GM12878 (cell line): ENCODE results near the gene MAGI3. TPM values are rescaled to one million over a fixed set of nuclear protein-coding genes. Genes with fewer than 3 reads are reported as not detected.

Experiments
- ATAC-seq: fragments of 200-7000 bp; cut with Tn5 transposase; 3 replicates; pipeline ENCODE4 v1.9.1; 2020; ENCODE audit warnings: mild to moderate bottlenecking, moderate library complexity
- BruUV-seq: library from RNA; stranded (reverse); fragments of 400-500 nt; replicated peaks from 2 replicates; lab custom pipeline; 2021; lab: Mats Ljungman, UMichigan
- CTCF ChIA-PET: fragments of 300-600 bp; sonication (Branson Sonifier 250); formaldehyde crosslinking; extraction: SDS; loops from one replicate; lab custom pipeline; 2021; ENCODE audit warnings: inconsistent platforms; lab: Yijun Ruan, JAX
- POLR2A ChIA-PET: fragments of 350-600 bp; formaldehyde crosslinking; extraction: SDS; loops from one replicate; lab custom pipeline; 2021; ENCODE audit warnings: inconsistent platforms; lab: Charles Lee
- RAD21 ChIA-PET: fragments of 300-600 bp; sonication (Branson Sonifier 250); formaldehyde crosslinking; loops from one replicate; lab custom pipeline; 2023; ENCODE audit warnings: antibody characterized with exemption; ENCODE audit not compliant: unreplicated experiment; lab: Charles Lee
- SMC1A ChIA-PET: fragments of 300-600 bp; sonication (Branson Sonifier 250); formaldehyde crosslinking; loops from one replicate; lab custom pipeline; 2023; ENCODE audit not compliant: unreplicated experiment, uncharacterized antibody; lab: Charles Lee
- DNase-seq: peaks from one replicate; pipeline ENCODE4 v3.0.0-alpha.2; 2011; ENCODE audit warnings: low read depth, low spot score
- FAIRE-seq: peaks from 3 replicates; lab custom pipeline; 2011; peaks lifted over from hg19 to GRCh38; lab: Jason Lieb, UNC
- H2AFZ ChIP-seq: 2 replicates; pipeline ENCODE4 v1.6.0; 2011; ENCODE audit warnings: low read depth, low read length, control low read depth; ENCODE audit not compliant: control insufficient read depth
- H3K27ac ChIP-seq: 2 replicates; pipeline ENCODE4 v1.5.1; 2011; ENCODE audit warnings: control low read depth; ENCODE audit not compliant: control insufficient read depth, insufficient read depth
- H3K27me3 ChIP-seq, 2 experiments: replicated peaks in 1 of 2; 2 replicates each; pipeline versions ENCODE4 v1.6.0 to v1.6.1; 2011; ENCODE audit warnings: low read length in 1 of 2; ENCODE audit not compliant: control insufficient read depth in 2 of 2, insufficient read depth in 2 of 2
- H3K36me3 ChIP-seq, 2 experiments: 2 replicates each; pipeline ENCODE4 v1.5.1; 2011; ENCODE audit warnings: low read length in 1 of 2; ENCODE audit not compliant: control insufficient read depth in 2 of 2, insufficient read depth in 2 of 2
- H3K4me1 ChIP-seq: 2 replicates; pipeline ENCODE4 v1.6.1; 2011; ENCODE audit warnings: mild to moderate bottlenecking, low read length, moderate library complexity, mixed read lengths; ENCODE audit not compliant: control insufficient read depth, insufficient read depth
- H3K4me2 ChIP-seq: 2 replicates; pipeline ENCODE4 v1.6.0; 2011; ENCODE audit warnings: control low read depth; ENCODE audit not compliant: control insufficient read depth, insufficient read depth
- H3K4me3 ChIP-seq: fragments of 200-600 bp; sonication (generic); 2 replicates; pipeline ENCODE4 v1.5.1; 2016
- H3K79me2 ChIP-seq: 2 replicates; pipeline ENCODE4 v1.6.0; 2011; ENCODE audit warnings: low read length; ENCODE audit not compliant: control insufficient read depth, insufficient read depth
- H3K9ac ChIP-seq: 2 replicates; pipeline ENCODE4 v1.8.0; 2011; ENCODE audit warnings: low read length, control low read depth, mixed read lengths; ENCODE audit not compliant: control insufficient read depth, insufficient read depth
- H3K9me3 ChIP-seq: replicated peaks from 3 replicates; pipeline ENCODE4 v1.5.1; 2011; ENCODE audit warnings: mild to moderate bottlenecking, low read length; ENCODE audit not compliant: control insufficient read depth, insufficient read depth
- H4K20me1 ChIP-seq: 2 replicates; pipeline ENCODE4 v1.6.0; 2011; ENCODE audit not compliant: control insufficient read depth, insufficient read depth
- CHD4 ChIP-seq: fragments of 200-600 bp; sonication (generic); IDR thresholded peaks from 2 replicates; pipeline ENCODE4 v1.6.1; 2016; ENCODE audit warnings: mild to moderate bottlenecking
- NKRF ChIP-seq: fragments of 450-650 bp; conservative IDR thresholded peaks from 2 replicates; pipeline ENCODE4 v1.6.1; 2017; ENCODE audit warnings: mild to moderate bottlenecking, moderate library complexity
- NR2C1 ChIP-seq: fragments of 450-650 bp; IDR thresholded peaks from 2 replicates; pipeline ENCODE4 v1.6.1; 2017; ENCODE audit warnings: antibody characterized with exemption, mild to moderate bottlenecking, moderate library complexity
- NRF1 ChIP-seq: conservative IDR thresholded peaks from 2 replicates; pipeline ENCODE4 v1.6.1; 2011; ENCODE audit warnings: mild to moderate bottlenecking, low read depth, low read length, improper control_type of control experiment
- POU2F2 ChIP-seq: IDR thresholded peaks from 3 replicates; pipeline ENCODE4 v1.6.1; 2011; ENCODE audit warnings: low read depth, mild to moderate bottlenecking, low read length, borderline replicate concordance
- REST ChIP-seq: IDR thresholded peaks from 2 replicates; pipeline ENCODE4 v1.6.1; 2012; ENCODE audit warnings: mild to moderate bottlenecking, low read depth, low read length
- ZBED1 ChIP-seq: IDR thresholded peaks from 2 replicates; pipeline ENCODE4 v1.6.1; 2016; ENCODE audit warnings: borderline replicate concordance
- ZZZ3 ChIP-seq: IDR thresholded peaks from 2 replicates; pipeline ENCODE4 v1.6.1; 2011; ENCODE audit warnings: low read depth; ENCODE audit not compliant: control insufficient read depth, insufficient read length
- WGBS: methylation state at CpG from one replicate; pipeline ENCODE4 v1.1.6; 2016; ENCODE audit warnings: low lambda C conversion rate; ENCODE audit not compliant: insufficient replicate concordance, insufficient coverage; ENCODE audit errors: missing lambda C conversion rate; 5-methylcytosine and 5-hydroxymethylcytosine counted together
- in situ Hi-C: fragments of 300-500 bp; cut with MboI; formaldehyde crosslinking; loops from 9 replicates; pipeline ENCODE4 v1.14.3; 2018; ENCODE audit warnings: mixed read lengths
- intact Hi-C: fragments of 100-400 bp; cut with micrococcal nuclease; formaldehyde crosslinking; loops from one replicate; pipeline ENCODE4 v1.14.2; 2022; ENCODE audit not compliant: unreplicated experiment
- polyA plus RNA-seq, 11 experiments: library from polyadenylated mRNA; depleted of rRNA in 4 of 11; unstranded in 6 of 11; stranded (reverse) in 5 of 11; fragments of >200 nt; fragmentation: Nextera tagmentation in 4 of 11; fragmentation: Illumina TruSeq in 1 of 11; extraction: Ambion mirVana in 4 of 11; extraction: Trizol in 1 of 11; gene quantifications; 1 replicate in 1 of 11; 2 replicates in 10 of 11; pipeline versions ENCODE4 v1.2.1 to v1.2.3, GENCODE V29; 2011 to 2016; ENCODE audit warnings: inconsistent platforms in 2 of 11, missing spikeins in 2 of 11, low read depth in 1 of 11
- total RNA-seq, 4 experiments: library from RNA; depleted of rRNA in 3 of 4; stranded (reverse); fragments of >200 nt in 3 of 4; fragmentation: Illumina TruSeq in 1 of 4; extraction: Trizol in 1 of 4; gene quantifications; 2 replicates each; pipeline versions ENCODE4 v1.2.1 to v1.2.3, GENCODE V29; 2013 to 2021

The MAGI3 gene
- total and polyA plus RNA-seq, 10 of the 15 experiments (the other 5 are each of a cell fraction or from before 2014, with no cell fraction given) = 0.17 to 0.65 (median 0.32) TPM

GRCh38 chr1:113530021-113530420 lies 139.7 kb downstream of the MAGI3 start:
- intact Hi-C loops = no loop called here
- no peak overlapping the region for H3K4me2 ChIP-seq
- no TSS peak for BruUV-seq
- H3K9ac ChIP-seq = no peak overlapping the region
- in situ Hi-C loops = no loop called here
- no peaks in the 10 kb centered on the region for H3K36me3 ChIP-seq
- ChIA-PET POLR2A (interaction anchor here (0.6 kb wide), 2 partner anchors 20 to 271 kb away, joined by 3 read pairs; no protein-coding TSS in a partner anchor), CTCF (interaction anchor here (1.4 kb wide), 1 partner anchor 14 kb away, joined by 3 read pairs; no protein-coding TSS in a partner anchor), SMC1A (no interaction called here), RAD21 (no interaction called here)
- no peaks in the 10 kb centered on the region; the same call in 2 of the 3 replicates for H3K9me3 ChIP-seq
- no peak for DNase-seq
- TF ChIP-seq NR2C1 (no peak), REST (no peak), NKRF (no peak), ZBED1 (no peak), CHD4 (no peak), NRF1 (no peak), POU2F2 (no peak), ZZZ3 (no peak)
- H2AFZ ChIP-seq = no peak overlapping the region
- no peak for FAIRE-seq
- H3K4me1 ChIP-seq = no peaks in the 10 kb centered on the region
- no peaks in the 10 kb centered on the region for H3K79me2 ChIP-seq
- no peak for ATAC-seq
- no peak overlapping the region for H3K4me3 ChIP-seq
- 56% methylated on average over 4 of the region's 4 CpGs for WGBS
- H3K27ac ChIP-seq = no peak overlapping the region
- H4K20me1 ChIP-seq = no peaks in the 10 kb centered on the region
- no peaks in the 10 kb centered on the region for H3K27me3 ChIP-seq
